HG03175 (cell line): ENCODE results near the gene CST3.

Experiments used
- ATAC-seq: cut with Tn5 transposase; IDR thresholded peaks from one replicate; pipeline ENCODE4 v1.9.1; 2021; ENCODE audit warnings: mild to moderate bottlenecking, moderate library complexity; ENCODE audit not compliant: unreplicated experiment

Gene CST3

DNA sequence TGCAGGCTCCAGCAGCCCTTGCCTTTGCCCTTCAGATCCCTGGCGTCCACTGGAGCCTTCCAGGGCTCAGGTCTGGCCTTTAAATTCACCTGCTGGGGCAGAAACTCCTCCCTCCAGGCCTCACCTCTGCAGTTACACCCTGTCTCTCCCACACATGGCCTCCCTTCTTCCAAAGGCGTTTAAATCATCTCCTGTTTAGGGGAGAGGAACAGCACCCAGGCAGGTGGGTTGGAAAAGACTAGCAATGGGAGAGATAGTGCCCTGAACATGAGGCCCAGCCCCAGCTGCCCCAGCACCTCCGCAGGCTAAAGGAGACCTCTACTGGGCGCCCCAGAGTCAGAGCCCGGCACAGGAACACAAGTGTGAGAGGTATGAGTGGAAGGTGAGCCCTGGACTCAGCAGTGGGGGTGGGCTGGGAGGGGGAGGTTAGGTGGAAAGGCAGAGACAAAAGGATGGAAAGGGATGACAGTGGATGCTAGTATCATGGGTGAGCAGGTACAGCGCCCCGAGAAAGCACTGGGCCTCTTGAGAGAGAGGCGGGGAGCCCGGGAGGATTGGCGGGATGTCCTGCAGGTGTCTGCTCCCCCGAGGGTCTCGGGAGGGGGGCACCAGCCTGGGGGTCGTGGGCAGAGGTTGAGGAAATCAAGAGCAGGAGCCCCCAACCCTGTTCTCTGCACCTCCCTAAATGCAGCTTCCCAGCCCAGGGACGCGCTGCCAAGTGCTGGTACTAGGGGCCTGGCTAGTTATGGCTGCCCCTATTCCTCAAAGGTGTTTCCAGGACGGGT is 31.7 kb downstream of the CST3 start, which contains the start of gene CST9:
Gene CST9 (minus strand): TSS at position 51 of the 785 bp plus-strand sequence. CDS start 53 bp downstream, outside the sequence.
- no peak for ATAC-seq

DNA sequence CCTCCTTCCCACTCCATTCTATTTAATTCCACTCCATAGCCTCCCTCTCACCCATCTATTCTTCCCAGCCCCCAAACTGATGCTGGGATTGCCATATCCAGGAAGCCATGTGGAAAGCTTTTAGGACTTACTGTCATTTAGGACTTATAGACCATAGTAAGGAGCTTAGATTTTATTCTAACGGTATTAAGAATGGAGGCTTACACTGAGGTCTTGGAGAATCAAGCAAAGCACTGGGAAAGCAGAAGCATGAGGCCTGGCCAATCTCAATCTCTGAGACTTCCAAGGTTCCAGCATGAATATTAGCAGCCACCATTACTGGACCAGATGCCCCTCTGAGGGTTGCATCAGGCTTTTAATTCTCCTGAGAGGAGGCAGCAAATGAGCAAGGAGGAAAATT is 33.4 kb downstream of the CST3 start:
- ATAC-seq = no peak

DNA sequence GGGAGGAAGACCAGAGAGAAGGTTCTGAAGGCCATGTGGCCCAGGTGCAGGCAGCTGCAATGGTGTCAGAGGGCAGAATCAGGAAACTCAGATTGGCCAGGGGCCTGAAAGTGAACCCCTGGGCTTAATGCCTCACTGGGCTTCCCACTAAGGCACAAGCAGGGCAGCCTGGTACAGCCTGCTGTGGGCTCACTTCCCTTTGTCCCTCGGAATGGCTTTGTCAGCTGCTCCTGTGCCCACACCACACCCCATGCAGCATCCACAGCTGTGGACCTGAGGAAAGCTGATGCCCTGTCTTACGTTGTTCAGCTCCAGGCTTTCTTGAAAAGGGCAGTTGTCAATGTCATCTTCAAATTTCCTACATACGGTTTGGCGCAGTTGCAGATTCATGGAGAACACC is 34.4 kb downstream of the CST3 start:
- ATAC-seq = no peak

DNA sequence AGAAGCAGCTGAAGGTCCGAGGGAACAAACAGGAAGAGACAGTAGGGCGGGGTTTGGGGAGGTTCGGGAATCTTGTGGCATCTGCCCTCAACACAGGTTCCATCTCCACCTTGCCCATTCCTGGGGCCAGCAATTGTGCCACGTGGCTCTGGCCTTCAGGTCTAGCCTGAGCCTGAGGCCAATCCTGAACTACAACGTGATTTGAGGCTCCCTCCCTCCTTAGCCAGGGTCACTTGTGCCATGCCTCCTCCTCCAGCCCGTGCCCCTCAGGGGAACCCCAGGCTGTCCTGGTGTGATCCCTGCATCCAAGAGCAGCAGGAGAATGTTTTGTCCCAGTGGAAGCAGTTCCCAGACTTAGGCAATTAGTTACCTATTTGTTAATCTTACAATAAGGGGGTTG is 35.1 kb downstream of the CST3 start:
- no peak for ATAC-seq

DNA sequence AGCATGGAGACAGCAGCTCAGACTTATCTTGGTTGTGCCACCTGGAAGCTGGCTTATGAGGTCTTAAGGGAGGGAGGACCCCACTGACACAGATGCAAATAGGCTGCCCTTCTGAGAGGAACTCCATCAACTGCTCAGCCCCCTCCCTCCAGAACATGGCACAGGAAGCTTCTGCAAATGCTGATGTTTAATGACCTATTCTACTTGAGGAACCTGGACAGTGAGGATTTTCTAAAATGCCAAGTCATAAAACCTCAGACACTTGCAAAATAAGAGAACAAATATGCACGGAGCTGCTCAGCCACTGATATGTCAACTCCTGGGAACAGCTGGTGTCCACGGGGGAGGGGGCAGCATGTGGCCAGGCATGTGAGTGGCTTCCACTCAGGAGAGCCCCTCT is 35.5 kb downstream of the CST3 start:
- no peak for ATAC-seq

DNA sequence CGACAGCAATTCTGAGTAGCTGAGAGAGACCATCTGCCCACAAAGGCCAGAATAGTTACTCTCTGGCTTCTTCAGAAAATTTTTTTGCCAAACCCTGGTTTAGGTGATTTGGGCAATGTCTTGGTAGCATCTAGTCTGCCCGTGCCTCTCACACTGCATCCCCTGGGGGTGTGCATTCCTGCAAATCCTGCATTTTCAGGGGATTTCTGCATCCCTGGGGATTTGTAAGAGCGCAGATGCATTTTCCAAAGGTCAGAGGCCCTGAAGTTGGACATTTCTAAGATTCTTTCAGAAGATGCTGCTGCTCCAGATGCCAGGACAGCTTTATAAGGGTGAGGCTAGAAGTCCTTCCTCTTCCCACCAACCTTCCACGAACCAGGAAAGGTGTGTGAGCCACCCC is 36.0 kb downstream of the CST3 start:
- ATAC-seq = no peak

DNA sequence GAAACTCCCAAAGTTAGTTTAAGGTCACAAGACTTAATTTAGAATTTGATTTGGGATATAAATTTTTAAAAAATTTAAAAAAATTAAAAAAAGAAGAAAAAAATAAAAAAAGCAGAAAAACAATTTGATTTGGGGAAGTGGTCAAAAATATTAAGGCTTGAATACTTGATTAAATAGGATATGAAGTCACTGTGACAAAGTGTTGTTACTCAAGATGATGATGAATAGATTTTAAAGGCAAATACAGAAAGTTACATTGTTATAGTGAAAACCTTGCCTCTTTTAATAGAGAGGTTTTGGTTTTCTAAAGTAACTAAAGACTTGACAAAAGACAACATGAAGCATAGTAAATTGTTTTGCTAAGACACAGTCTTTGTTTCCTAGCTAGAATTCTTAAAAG is 39.3 kb downstream of the CST3 start:
- no peak for ATAC-seq

DNA sequence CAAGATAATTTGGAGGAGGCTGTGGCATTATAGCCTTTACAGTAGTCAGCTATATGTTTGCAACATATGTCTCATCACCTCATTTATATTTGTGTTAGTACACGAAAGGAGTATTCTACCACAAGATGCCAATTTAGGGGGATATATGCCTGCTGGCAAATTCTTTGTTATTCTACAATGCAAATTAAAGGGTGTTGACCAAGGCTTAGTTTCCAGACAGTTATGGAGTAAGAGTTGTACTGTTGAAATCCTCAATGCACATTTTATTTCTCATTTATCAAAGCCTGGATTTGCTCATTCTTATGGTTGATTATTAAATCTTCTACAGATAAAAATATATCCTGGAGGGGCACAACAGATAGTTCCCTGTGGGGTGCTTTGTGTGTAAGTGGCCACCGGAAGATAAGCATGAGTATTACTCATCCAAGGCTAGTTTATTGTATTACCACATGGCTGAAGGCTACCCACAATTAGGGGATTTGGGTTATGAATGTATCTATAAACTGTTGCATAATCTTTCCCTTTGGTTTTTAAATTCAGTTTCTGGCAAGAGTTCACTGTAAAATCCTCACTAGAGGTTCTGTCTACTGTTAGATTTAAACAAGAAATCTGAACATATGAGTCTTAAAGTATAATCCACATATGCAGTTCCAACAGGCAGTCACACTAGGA is 41.0 kb downstream of the CST3 start:
- ATAC-seq = no peak

DNA sequence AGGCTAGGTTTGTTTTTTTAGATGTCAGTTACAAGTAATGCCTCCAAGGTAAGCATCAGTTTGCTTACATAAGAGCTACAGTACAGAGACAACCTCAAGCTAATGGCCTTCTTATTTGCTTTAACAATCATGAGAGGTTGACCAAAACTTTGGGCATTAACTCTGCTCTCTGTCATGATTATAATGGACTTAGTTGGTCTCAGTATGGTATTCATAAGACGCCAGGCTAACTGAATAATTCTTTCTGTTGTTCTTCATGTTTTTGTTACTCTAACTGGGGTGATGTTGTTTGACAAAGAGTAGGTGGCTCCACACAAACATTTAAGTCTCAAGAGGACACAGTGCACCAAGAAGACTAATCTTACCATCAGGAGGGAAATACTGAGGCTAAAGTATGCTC is 41.8 kb downstream of the CST3 start:
- no peak for ATAC-seq

DNA sequence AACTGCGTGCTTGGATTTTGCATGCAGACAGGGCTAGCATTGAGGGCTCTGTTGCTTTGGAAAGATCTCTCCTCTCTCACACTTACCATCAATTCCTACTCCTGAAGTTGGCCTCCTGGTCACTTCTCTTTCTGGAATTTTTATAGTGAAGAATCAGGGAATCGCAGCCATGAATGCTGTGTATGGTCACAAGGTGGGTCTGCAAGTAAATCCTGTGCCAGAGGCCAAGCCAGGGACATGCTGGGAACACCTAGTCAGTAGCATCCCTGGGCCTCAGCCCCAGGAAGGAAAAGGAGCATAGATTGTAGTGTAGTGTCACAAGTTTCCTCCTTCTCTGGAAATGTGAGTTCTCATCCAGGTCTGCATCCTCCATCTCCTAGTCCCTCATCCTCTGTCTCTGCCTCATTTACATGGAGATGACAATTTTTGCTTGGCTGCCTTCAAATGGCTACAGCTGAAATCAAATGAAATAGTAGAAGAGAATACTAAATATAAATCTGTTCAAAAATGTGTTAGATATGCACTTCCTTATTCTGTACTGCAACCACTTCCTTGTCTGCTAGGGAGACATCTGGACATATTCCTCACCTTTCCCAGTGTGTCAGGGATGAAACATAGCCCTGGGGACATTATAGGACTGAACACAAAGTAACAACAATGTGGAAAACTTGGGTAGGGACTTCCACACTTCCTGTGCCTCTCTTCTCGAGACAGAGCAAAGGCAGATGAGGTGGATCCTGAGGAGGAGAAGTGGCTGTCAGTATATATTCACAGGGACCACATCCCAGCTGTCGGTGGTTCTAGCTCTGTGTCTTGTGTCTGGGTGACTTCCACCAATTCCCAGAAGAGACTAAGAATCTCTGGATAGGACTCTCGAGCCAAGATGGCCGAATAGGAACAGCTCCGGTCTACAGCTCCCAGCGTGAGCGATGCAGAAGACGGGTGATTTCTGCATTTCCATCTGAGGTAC is 49.0 kb downstream of the CST3 start:
- no peak for ATAC-seq

DNA sequence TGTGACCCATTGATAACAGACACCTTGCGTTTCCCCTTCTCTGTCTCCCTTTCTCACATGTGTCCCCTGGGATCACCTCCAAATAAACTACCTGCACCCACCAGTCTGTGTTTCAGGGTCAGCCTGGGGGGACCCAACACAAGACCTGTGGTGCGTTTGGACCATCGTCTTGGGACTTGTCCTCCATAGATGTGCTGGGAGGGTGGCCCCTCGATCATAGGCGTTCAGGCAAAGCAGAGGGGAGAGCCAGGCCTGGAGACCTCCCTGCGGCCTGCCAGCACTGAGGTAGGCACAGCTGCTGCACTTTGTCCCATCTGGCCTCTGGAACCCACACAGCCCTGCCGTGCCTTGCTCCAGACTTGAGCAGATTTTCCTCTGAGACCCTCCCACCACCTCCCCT is 50.1 kb downstream of the CST3 start:
- ATAC-seq = no peak

DNA sequence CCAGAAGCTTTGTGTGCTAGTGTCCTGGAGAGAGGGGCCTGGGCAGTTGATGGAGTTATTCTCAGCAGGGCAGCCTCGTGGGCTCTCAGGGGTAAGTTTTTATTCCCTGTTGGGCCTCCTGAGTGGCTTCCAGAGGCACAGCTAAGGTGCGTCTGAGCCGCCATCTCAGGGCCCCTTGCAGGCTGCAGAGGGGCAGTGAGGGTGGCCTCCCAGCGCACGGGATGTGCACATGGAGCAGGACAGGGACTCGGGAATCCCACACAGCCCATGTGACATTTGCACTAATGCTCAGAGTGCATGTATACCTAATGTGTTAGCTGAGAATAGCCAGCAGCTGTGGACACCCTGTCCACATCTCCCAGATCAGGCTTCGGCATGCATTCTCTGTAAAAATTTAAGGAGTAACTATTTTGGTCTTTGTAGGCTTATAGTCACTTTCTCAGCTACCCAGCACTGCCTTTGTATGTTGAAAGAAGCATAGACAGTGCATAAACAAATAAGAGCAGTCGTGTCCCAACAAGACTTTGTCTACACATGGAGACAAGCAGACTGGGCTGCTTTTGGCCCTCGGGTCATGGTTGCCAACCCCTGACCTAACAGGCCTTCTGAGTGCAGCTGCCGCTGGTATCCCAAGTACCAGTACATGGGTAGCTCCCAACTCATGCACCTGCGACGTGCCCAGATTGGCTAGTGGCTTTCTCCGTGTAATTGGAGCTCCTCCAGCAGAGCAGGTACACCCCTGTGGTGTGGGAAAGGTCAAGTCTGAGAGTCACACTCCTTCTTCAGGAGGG is 50.8 kb downstream of the CST3 start:
- no peak for ATAC-seq

DNA sequence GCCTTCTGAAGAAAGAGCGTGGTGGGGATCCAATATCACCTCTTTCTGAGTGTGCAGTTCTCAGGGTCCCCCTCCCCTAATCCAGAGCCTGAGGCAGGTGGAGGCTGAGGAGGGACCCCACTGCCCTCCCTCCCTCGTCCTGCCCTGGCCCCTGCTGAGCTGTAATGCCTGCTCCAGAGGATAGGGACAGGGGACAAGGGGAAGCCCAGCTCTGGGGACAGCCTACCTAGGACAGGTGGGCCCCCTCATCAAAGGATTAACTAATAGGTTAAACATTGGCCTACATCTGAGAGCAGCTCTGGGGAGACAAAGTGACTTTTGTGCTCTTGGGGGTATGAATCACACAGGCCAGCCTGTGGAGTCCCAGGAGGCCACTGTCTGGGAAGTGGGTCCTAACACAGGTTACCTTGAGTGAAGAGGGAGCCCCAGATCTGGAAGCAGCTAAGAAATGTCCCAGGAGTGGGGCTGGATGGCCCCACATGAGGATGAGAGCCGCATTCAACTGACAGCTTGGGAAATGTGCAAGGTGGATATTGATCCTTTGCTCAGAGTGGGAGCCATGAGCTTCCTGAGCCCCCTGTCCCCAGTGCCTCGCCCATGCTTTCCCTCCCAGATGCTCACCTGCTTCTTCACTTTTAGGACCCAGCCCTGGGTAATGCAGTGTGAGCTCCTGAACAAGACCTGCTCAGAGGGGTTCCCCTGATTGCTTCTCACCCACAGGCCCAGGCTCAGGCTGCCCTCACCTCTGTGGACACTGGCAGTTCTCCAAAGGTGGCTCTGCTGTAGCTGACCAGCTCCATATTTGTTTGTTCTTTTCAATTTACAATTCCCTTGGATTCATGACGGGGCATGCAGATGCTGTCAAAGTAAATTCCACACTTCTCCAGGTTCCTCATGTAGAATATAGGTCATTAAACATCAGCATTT is 51.7 kb downstream of the CST3 start:
- no peak for ATAC-seq

DNA sequence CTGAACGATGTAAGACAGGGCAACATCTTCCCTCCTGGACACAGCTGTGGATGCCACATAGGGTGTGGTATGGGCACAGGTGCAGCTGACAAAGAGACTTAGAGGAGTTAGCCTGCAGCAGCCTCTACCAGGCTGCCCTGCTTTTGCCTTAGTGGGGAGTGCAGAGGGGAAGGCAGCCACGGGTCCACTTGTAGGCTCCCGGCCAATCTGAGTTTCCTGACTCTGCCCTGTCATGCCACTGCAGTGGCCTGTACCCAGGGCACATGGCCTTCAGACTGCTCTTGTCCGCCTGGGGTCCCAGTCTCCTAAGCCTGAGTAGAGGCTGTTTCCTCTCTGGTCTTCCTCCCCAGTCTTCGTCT is 52.3 kb downstream of the CST3 start:
- ATAC-seq = no peak

DNA sequence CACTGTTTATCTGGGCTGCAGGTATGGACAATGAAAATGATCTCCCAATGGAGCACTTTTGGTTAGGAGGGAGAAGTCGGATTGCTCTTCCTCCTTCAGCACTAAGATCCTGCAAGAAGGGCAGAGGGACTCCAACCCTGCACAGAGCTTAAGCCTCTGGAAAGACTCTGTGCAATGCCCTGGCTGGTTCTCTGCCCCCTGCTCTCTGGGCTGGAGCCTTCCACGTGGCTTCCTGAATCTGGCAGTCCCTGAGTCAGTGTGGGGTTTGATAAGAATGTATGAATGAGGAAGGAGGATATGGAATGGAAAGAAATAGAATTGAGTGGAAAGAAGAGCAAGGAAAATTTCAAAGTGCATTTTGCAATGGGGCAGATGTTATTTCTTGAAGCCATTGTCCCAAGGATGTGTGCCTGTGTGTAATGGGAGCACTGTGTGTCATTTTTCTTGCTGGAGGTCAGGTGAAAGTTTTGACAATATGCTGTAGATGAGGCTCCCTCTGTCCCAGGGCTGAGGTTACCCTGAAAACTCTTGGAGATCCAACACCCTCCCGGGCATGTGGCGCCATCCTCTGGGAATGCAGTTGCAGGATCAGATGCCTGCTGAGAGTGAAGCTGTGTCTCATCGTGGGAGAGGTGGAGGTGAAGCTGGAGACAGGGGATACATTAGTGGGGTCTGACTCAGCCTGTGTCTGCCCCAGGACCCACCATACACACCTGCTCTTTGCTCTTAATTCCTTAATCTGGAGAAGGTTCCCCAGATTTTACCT is 53.1 kb downstream of the CST3 start:
- ATAC-seq = no peak
